HepG2 (cell line): ENCODE measurements around the gene TPTE. TPM values are rescaled to one million over a fixed set of nuclear protein-coding genes. Genes with fewer than 3 reads are reported as not detected.

Experiments used
- ATAC-seq: fragments of 200-7000 bp; cut with Tn5 transposase; 3 replicates; pipeline ENCODE4 v1.9.1; 2020; ENCODE audit warnings: mild to moderate bottlenecking, moderate library complexity
- BruUV-seq: library from RNA; stranded (reverse); fragments of 400-500 nt; replicated peaks from 2 replicates; lab custom pipeline; 2021; lab: Mats Ljungman, UMichigan
- CTCF ChIA-PET: fragments of 300-600 bp; formaldehyde crosslinking; extraction: SDS; loops from one replicate; lab custom pipeline; 2021; ENCODE audit warnings: low total read pairs, inconsistent platforms, low intra/inter-chr PET ratio; lab: Yijun Ruan, JAX
- POLR2A ChIA-PET: fragments of 350-600 bp; sonication (Branson Sonifier 250); formaldehyde crosslinking; loops from one replicate; lab custom pipeline; 2020; ENCODE audit warnings: antibody characterized with exemption, inconsistent platforms; lab: Yijun Ruan, JAX
- DNase-seq: peaks from one replicate; pipeline ENCODE4 v3.0.0-alpha.2; 2015; ENCODE audit warnings: low spot score
- FAIRE-seq: peaks from 3 replicates; lab custom pipeline; 2011; peaks lifted over from hg19 to GRCh38; lab: Jason Lieb, UNC
- H2AFZ ChIP-seq: one replicate; pipeline ENCODE4 v1.6.1; 2011; ENCODE audit warnings: low read length, inconsistent platforms
- H3K27ac ChIP-seq: fragments of 300-600 bp; 3 replicates; pipeline ENCODE4 v1.8.0; 2011; ENCODE audit warnings: mixed run types, mild to moderate bottlenecking, mixed read lengths, low read length, inconsistent platforms; ENCODE audit not compliant: insufficient read depth; ENCODE audit errors: extremely low read length
- H3K27me3 ChIP-seq, 2 experiments: fragments of 200-600 bp in 1 of 2; 2 replicates in 1 of 2; 3 replicates in 1 of 2; pipeline versions ENCODE4 v1.6.0 to v1.8.0; 2011; ENCODE audit warnings: low read length in 2 of 2, mild to moderate bottlenecking in 2 of 2, moderate library complexity in 2 of 2, inconsistent platforms in 1 of 2; ENCODE audit not compliant: insufficient read depth in 2 of 2, control insufficient read depth in 1 of 2
- H3K36me3 ChIP-seq, 2 experiments: fragments of 200-600 bp in 1 of 2; replicated peaks in 1 of 2; 2 replicates in 1 of 2; 3 replicates in 1 of 2; pipeline versions ENCODE4 v1.5.1 to v1.8.0; 2011; ENCODE audit warnings: low read length in 2 of 2, inconsistent platforms in 1 of 2; ENCODE audit not compliant: insufficient read depth in 2 of 2, control insufficient read depth in 1 of 2
- H3K4me1 ChIP-seq: 2 replicates; pipeline ENCODE4 v1.5.1; 2012; ENCODE audit warnings: low read length, inconsistent platforms; ENCODE audit not compliant: insufficient read depth
- H3K4me2 ChIP-seq: 2 replicates; pipeline ENCODE4 v1.6.0; 2011; ENCODE audit warnings: low read depth, low read length, inconsistent platforms
- H3K4me3 ChIP-seq, 3 experiments: fragments of 200-600 bp in 1 of 3; sonication (generic), shearing (Covaris generic) in 1 of 3; replicated peaks in 1 of 3; 2 replicates each; pipeline ENCODE4 v1.5.1; 2011 to 2016; ENCODE audit warnings: low read length in 3 of 3, inconsistent platforms in 2 of 3, low read depth in 2 of 3, mild to moderate bottlenecking in 2 of 3, control low read depth in 1 of 3, mixed read lengths in 1 of 3; ENCODE audit not compliant: insufficient read depth in 1 of 3
- H3K79me2 ChIP-seq: one replicate; pipeline ENCODE4 v1.6.1; 2011; ENCODE audit warnings: low read length, inconsistent platforms; ENCODE audit not compliant: insufficient read depth
- H3K9ac ChIP-seq: 2 replicates; pipeline ENCODE4 v1.6.0; 2011; ENCODE audit warnings: mild to moderate bottlenecking, low read depth, low read length, inconsistent platforms; ENCODE audit not compliant: insufficient read depth
- H3K9me3 ChIP-seq: 2 replicates; pipeline ENCODE4 v1.5.1; 2012; ENCODE audit warnings: mild to moderate bottlenecking, low read length
- H4K20me1 ChIP-seq: 2 replicates; pipeline ENCODE4 v1.6.0; 2011; ENCODE audit warnings: inconsistent platforms, mild to moderate bottlenecking, low read length, moderate library complexity; ENCODE audit not compliant: insufficient read depth
- ETV5 ChIP-seq: IDR thresholded peaks from 2 replicates; pipeline ENCODE4 v1.6.1; 2018; ENCODE audit warnings: missing biosample characterization, missing genetic modification reagents, inconsistent platforms, borderline replicate concordance
- GMEB2 ChIP-seq: IDR thresholded peaks from 2 replicates; pipeline ENCODE4 v1.6.1; 2016; ENCODE audit warnings: missing biosample characterization, missing genetic modification reagents, low read depth
- HIVEP1 ChIP-seq: sonication (generic); formaldehyde crosslinking; IDR thresholded peaks from 2 replicates; pipeline ENCODE4 v1.4.0; 2020; ENCODE audit warnings: mild to moderate bottlenecking, missing genetic modification reagents
- PRMT3 ChIP-seq: sonication (generic); formaldehyde crosslinking; IDR thresholded peaks from 2 replicates; pipeline ENCODE4 v1.8.1; 2022; ENCODE audit warnings: low read depth, mild to moderate bottlenecking, moderate library complexity, missing genetic modification reagents, borderline replicate concordance
- ZNF264 ChIP-seq: sonication (generic); formaldehyde crosslinking; IDR thresholded peaks from 2 replicates; pipeline ENCODE4 v1.4.0; 2020; ENCODE audit warnings: missing genetic modification reagents
- ZNF580 ChIP-seq: IDR thresholded peaks from 2 replicates; pipeline ENCODE4 v1.6.1; 2016; ENCODE audit warnings: low read depth, borderline replicate concordance
- WGBS: methylation state at CpG from one replicate; pipeline ENCODE4 v1.1.6; 2017; ENCODE audit warnings: low lambda C conversion rate; 5-methylcytosine and 5-hydroxymethylcytosine counted together
- in situ Hi-C: cut with HindIII; loops from 2 replicates; pipeline ENCODE4 v1.10.0; 2017; ENCODE audit warnings: low pct_unique_long_range_greater_than_20kb; ENCODE audit not compliant: extremely low pct_ligation_motif_present
- intact Hi-C: fragments of 100-400 bp; cut with micrococcal nuclease; formaldehyde crosslinking; loops from one replicate; pipeline ENCODE4 v1.10.0; 2022; ENCODE audit not compliant: unreplicated experiment
- polyA plus RNA-seq, 8 experiments: library from polyadenylated mRNA; depleted of rRNA in 3 of 8; stranded (reverse) in 7 of 8; unstranded in 1 of 8; fragments of >200 nt; fragmentation: Illumina TruSeq in 4 of 8; extraction: Trizol in 4 of 8; gene quantifications; 2 replicates each; pipeline versions ENCODE4 v1.2.1 to v1.2.3, GENCODE V29; 2011 to 2016; ENCODE audit warnings: low read depth in 4 of 8, missing spikeins in 1 of 8, mixed read lengths in 1 of 8; ENCODE audit not compliant: insufficient read depth in 1 of 8
- total RNA-seq, 5 experiments: library from RNA; depleted of rRNA; stranded (reverse); fragments of >200 nt; fragmentation: Illumina TruSeq; extraction: Trizol; gene quantifications; 2 replicates each; pipeline ENCODE4 v1.2.3, GENCODE V29; 2016; ENCODE audit warnings: low read depth in 1 of 5
- TF ChIP-seq, protein P1 (sequence below): sonication (generic); formaldehyde crosslinking; IDR thresholded peaks from 2 replicates; pipeline ENCODE4 v1.5.1; 2020; ENCODE audit warnings: mild to moderate bottlenecking, missing genetic modification reagents, moderate library complexity

TPTE gene
- total and polyA plus RNA-seq, 2 of the 13 experiments (the other 11 are each of a cell fraction or from before 2014, with no cell fraction given) = not detected

DNA sequence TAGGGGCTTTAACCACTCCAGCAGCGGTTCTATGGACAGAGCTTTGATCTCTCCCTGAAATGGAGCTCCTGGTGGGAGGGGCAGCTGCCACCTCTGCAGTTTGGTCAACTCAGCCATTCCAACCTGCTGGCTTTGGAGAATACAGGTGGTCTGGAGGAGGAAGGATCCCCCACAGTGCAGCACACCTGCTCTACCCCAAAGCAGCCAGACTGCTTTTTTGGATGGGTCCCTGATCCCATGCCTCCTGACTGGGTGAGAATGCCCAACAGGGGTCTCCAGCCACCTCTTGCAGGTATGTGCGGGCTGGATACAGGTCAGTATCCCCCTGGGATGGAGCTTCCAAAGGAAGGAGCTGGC, 53.9 kb downstream of the TPTE start:
- Histone ChIP-seq H3K4me1 (no peaks in the 10 kb centered on the region), H3K27me3 (no peaks in the 10 kb centered on the region), H3K36me3 (no peaks in the 10 kb centered on the region), H3K79me2 (no peaks in the 10 kb centered on the region), H3K9me3 (peaks cover 87% of the 10 kb centered on the region), H3K9ac (no peak overlapping the region), H3K27ac (no peak overlapping the region), H3K4me2 (no peak overlapping the region), H3K4me3 (no peak overlapping the region), H2AFZ (no peak overlapping the region), H4K20me1 (no peaks in the 10 kb centered on the region)
- TF ChIP-seq PRMT3 (CRISPR knock-in tag) = no peak
- TF ChIP-seq HIVEP1 (CRISPR knock-in tag) = no peak
- no peak for TF ChIP-seq ETV5
- TF ChIP-seq ZNF264 (CRISPR knock-in tag) = no peak
- TF ChIP-seq ZNF580 (CRISPR knock-in tag) = no peak
- TF ChIP-seq, protein P1, sequence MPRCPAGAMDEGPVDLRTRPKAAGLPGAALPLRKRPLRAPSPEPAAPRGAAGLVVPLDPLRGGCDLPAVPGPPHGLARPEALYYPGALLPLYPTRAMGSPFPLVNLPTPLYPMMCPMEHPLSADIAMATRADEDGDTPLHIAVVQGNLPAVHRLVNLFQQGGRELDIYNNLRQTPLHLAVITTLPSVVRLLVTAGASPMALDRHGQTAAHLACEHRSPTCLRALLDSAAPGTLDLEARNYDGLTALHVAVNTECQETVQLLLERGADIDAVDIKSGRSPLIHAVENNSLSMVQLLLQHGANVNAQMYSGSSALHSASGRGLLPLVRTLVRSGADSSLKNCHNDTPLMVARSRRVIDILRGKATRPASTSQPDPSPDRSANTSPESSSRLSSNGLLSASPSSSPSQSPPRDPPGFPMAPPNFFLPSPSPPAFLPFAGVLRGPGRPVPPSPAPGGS (CRISPR knock-in tag) = no peak
- TF ChIP-seq GMEB2 (CRISPR knock-in tag) = no peak
- in situ Hi-C loops = no loop called here
- DNase-seq (no peak), ATAC-seq (no peak; the same call in 2 of the 3 replicates), FAIRE-seq (no peak)
- intact Hi-C loops = no loop called here
- ChIA-PET CTCF (no interaction called here), POLR2A (no interaction called here)
- 4% methylated on average over 2 of the region's 2 CpGs for WGBS
- BruUV-seq = no TSS peak
